AG09319 (cell line): Measurements from ENCODE around the gene FRMD7.
"Not testable (repeated sequence)": the region's sequence is repeated elsewhere in the genome, so short reads cannot be mapped to it uniquely, and the experiment has no call there.

Experiments
- DNase-seq: peaks from one replicate; pipeline ENCODE4 v3.0.0-alpha.2; 2010; ENCODE audit warnings: low read depth; ENCODE audit errors: extremely low read depth
- CTCF ChIP-seq: IDR thresholded peaks from 2 replicates; pipeline ENCODE4 v1.5.1; 2011; ENCODE audit warnings: low read depth, mild to moderate bottlenecking, inconsistent platforms, low read length, moderate library complexity

Gene FRMD7

GRCh38 chrX:132118358-132118757 is 9.5 kb downstream of the FRMD7 start:
- no peak for TF ChIP-seq CTCF
- no peak for DNase-seq

DNA sequence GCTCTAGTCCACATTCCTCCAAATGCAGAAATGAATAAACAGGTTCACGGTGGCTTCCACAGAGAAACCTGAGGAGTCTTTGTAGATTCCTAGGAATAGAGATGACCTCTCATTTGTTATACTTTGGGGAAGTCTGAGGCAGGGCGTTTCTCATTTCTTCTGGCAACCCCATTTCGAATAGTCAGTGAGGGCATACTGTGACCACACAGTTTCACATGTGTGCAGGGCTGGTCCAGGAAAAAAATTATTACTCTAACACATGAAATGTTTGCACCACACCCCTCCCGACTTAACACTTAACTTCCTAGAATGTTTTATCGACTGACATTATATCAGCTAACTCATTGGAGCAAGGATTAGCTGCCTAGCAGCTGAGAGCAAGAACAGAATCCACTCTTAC is 12.0 kb downstream of the FRMD7 start:
- TF ChIP-seq CTCF = no peak

GRCh38 chrX:132114607-132115006 is 13.2 kb downstream of the FRMD7 start:
- TF ChIP-seq CTCF = no peak
- DNase-seq = no peak

More for the DNA sequence above, 12.0 kb downstream of the FRMD7 start:
- no peak for DNase-seq

- no peak for DNase-seq
These were observed 20.5 kb downstream of the FRMD7 start for GRCh38 chrX:132107291-132107690.

DNA sequence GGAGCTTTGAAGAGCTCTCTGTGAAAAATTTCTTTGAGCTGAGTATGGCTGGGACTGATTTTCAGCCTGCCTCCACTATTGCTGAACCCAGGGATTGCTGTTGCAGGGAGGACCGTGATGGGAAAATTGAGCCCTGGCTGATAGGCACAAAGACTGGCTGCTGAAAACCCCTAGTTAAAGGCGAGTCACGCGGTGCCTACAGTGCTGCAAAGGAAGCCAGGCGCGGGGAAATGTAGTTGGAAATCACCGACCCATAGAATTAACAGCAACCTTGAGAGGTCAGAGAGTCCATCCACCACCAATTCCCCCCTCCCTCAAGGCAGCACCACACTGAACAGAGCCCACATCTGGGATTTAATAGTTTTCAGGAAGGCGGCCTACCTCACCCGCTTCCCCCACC is 26.0 kb downstream of the FRMD7 start:
- no peak for TF ChIP-seq CTCF

More at GRCh38 chrX:132107291-132107690, 20.5 kb downstream of the FRMD7 start:
- TF ChIP-seq CTCF = no peak

DNA sequence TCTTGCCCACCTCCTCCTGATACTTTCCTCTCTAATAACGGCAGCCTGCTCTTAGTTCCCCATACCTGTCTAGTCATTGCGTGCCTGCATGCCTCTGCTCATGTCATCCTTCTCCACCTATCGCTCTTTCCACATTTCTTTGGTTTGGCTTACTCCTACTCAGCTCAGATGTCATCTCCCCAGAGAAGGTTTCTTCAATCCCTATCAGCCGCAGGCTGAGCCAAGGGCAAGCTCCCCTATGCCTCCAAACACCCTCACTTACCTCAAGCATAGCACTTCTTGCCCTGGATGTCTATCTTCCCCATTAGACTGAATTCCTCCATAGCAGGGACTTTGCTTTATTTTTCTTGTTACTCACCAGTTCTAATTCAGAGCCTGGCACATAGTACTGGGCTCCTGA is 26.6 kb downstream of the FRMD7 start:
- TF ChIP-seq CTCF = no peak
- no peak for DNase-seq

More for the DNA sequence above, 26.0 kb downstream of the FRMD7 start:
- no peak for DNase-seq

GRCh38 chrX:132098704-132099103 is 29.1 kb downstream of the FRMD7 start:
- not testable (repeated sequence) for DNase-seq

DNA sequence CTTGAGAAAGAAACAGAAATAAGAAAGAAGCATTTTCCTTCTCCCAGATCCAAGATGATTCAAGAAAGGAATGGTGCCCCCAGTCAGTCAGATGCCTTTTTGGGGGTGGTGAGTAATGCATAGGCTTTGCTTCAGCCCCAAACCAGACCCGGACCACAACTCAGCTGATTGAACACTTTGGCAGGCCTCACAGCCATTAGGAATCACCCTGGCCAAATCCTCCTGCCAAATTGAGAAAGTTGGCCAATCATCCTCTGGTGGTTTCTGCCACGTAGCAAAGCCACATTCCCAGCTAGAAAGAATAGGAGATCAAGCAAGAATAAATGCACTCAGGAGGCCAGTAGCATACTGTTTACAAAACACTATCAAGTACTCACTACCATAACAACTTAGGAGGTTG is 33.7 kb downstream of the FRMD7 start:
- DNase-seq = no peak
- no peak for TF ChIP-seq CTCF
